Hepatocyte (in vitro differentiated cells): ENCODE measurements around the gene LIMA1. TPM values are rescaled to one million over a fixed set of nuclear protein-coding genes. Genes with fewer than 3 reads are reported as not detected.
"Not testable (repeated sequence)": the region's sequence is repeated elsewhere in the genome, so short reads cannot be mapped to it uniquely, and the experiment has no call there.

Experiments used
- DNase-seq: peaks from one replicate; pipeline ENCODE4 v3.0.0-alpha.2; 2016; ENCODE audit warnings: low spot score
- H2AFZ ChIP-seq: fragments of 200-600 bp; sonication (generic); 2 replicates; pipeline ENCODE4 v1.6.0; 2016; ENCODE audit warnings: antibody characterized with exemption, mild to moderate bottlenecking
- H3K27ac ChIP-seq: fragments of 200-600 bp; sonication (generic); 2 replicates; pipeline ENCODE4 v1.5.1; 2016; ENCODE audit warnings: mild to moderate bottlenecking
- H3K27me3 ChIP-seq: fragments of 200-600 bp; sonication (generic); 2 replicates; pipeline ENCODE4 v1.6.1; 2016
- H3K36me3 ChIP-seq: fragments of 200-600 bp; sonication (generic); replicated peaks from 2 replicates; pipeline ENCODE4 v1.5.1; 2016; ENCODE audit warnings: low read depth; ENCODE audit not compliant: insufficient read depth
- H3K4me1 ChIP-seq: fragments of 200-600 bp; sonication (generic); 2 replicates; pipeline ENCODE4 v1.5.1; 2016; ENCODE audit warnings: mild to moderate bottlenecking, moderate library complexity; ENCODE audit not compliant: insufficient read depth
- H3K4me2 ChIP-seq: fragments of 200-600 bp; sonication (generic); 2 replicates; pipeline ENCODE4 v1.6.0; 2016
- H3K4me3 ChIP-seq: fragments of 200-600 bp; sonication (generic); 2 replicates; pipeline ENCODE4 v1.5.1; 2016; ENCODE audit warnings: mild to moderate bottlenecking
- H3K79me2 ChIP-seq: fragments of 200-600 bp; sonication (generic); 2 replicates; pipeline ENCODE4 v1.6.0; 2017; ENCODE audit warnings: mild to moderate bottlenecking
- H3K9me2 ChIP-seq: fragments of 200-600 bp; sonication (generic); replicated peaks from 2 replicates; pipeline ENCODE4 v1.6.0; 2017; ENCODE audit warnings: mild to moderate bottlenecking; ENCODE audit not compliant: insufficient read depth
- H3K9me3 ChIP-seq: fragments of 200-600 bp; sonication (generic); 2 replicates; pipeline ENCODE4 v1.5.1; 2016; ENCODE audit warnings: low read depth, mild to moderate bottlenecking
- H4K20me1 ChIP-seq: fragments of 200-600 bp; sonication (generic); 2 replicates; pipeline ENCODE4 v1.6.0; 2016; ENCODE audit warnings: mild to moderate bottlenecking; ENCODE audit not compliant: insufficient read depth, poor library complexity, severe bottlenecking
- EZH2 ChIP-seq: fragments of 200-600 bp; sonication (generic); IDR thresholded peaks from 2 replicates; pipeline ENCODE4 v1.6.1; 2016; ENCODE audit warnings: antibody characterized with exemption, mild to moderate bottlenecking, borderline replicate concordance
- EZH2phosphoT487 ChIP-seq: fragments of 200-600 bp; sonication (generic); IDR thresholded peaks from one replicate; pipeline ENCODE4 v1.6.1; 2018; ENCODE audit warnings: antibody characterized with exemption, mild to moderate bottlenecking, low read depth, moderate library complexity; ENCODE audit not compliant: unreplicated experiment, severe bottlenecking
- WGBS: methylation state at CpG from one replicate; pipeline ENCODE4 v1.1.6; 2016; ENCODE audit warnings: low lambda C conversion rate; ENCODE audit errors: missing lambda C conversion rate; 5-methylcytosine and 5-hydroxymethylcytosine counted together
- polyA plus RNA-seq: library from polyadenylated mRNA; unstranded; fragments of >200 nt; fragmentation: Nextera tagmentation; extraction: Ambion mirVana; gene quantifications from 2 replicates; pipeline ENCODE4 v1.2.1, GENCODE V29; 2016
- total RNA-seq: library from RNA; depleted of rRNA; stranded (reverse); fragments of >200 nt; gene quantifications from 2 replicates; pipeline ENCODE4 v1.2.3, GENCODE V29; 2014
- TF ChIP-seq, protein P1 (sequence below): fragments of 200-600 bp; sonication (generic); IDR thresholded peaks from 2 replicates; pipeline ENCODE4 v1.5.1; 2016; ENCODE audit warnings: antibody characterized with exemption, mild to moderate bottlenecking; ENCODE audit not compliant: poor library complexity

The LIMA1 gene
- total and polyA plus RNA-seq, 2 experiments from 2014 or later = 54.8 to 84.4 TPM

DNA sequence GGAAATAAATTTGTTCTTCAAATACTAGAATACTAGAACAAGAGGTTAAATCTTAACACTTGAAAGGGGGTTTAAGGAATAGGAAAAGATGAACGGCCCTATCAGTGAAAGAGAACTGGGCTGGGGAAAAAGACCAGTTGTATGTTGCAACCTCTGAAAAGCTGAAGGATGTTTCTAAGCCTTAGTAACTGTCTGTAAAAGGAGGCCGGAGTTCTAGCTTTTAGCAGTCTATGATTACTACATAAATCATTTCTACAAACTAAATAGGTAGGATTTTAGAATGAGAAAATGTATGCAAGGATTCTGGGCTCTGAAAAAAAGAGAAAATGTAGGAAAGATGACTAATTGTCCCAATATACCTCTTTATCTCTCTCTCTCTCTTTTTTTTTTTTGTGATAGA, 121.1 kb downstream of the LIMA1 start:
- peaks cover 14% of the 10 kb centered on the region for H3K4me1 ChIP-seq
- 69% methylated on average over 2 of the region's 2 CpGs for WGBS
- H3K9me2 ChIP-seq = no peaks in the 10 kb centered on the region
- no peak overlapping the region for H3K4me3 ChIP-seq
- peak overlapping the region; percentile 15 for H3K27ac ChIP-seq
- DNase-seq = peak; percentile 41
- peaks cover 91% of the 10 kb centered on the region for H3K79me2 ChIP-seq
- H2AFZ ChIP-seq = no peak overlapping the region
- peaks cover 8% of the 10 kb centered on the region for H4K20me1 ChIP-seq
- no peaks in the 10 kb centered on the region for H3K27me3 ChIP-seq
- no peak for TF ChIP-seq EZH2phosphoT487
- TF ChIP-seq EZH2 = no peak
- TF ChIP-seq, protein P1, sequence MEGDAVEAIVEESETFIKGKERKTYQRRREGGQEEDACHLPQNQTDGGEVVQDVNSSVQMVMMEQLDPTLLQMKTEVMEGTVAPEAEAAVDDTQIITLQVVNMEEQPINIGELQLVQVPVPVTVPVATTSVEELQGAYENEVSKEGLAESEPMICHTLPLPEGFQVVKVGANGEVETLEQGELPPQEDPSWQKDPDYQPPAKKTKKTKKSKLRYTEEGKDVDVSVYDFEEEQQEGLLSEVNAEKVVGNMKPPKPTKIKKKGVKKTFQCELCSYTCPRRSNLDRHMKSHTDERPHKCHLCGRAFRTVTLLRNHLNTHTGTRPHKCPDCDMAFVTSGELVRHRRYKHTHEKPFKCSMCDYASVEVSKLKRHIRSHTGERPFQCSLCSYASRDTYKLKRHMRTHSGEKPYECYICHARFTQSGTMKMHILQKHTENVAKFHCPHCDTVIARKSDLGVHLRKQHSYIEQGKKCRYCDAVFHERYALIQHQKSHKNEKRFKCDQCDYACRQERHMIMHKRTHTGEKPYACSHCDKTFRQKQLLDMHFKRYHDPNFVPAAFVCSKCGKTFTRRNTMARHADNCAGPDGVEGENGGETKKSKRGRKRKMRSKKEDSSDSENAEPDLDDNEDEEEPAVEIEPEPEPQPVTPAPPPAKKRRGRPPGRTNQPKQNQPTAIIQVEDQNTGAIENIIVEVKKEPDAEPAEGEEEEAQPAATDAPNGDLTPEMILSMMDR = no peak
- no peak overlapping the region for H3K4me2 ChIP-seq
- H3K9me3 ChIP-seq = no peaks in the 10 kb centered on the region
- no peaks in the 10 kb centered on the region for H3K36me3 ChIP-seq

- Histone ChIP-seq H3K9me2 (no peaks in the 10 kb centered on the region), H3K79me2 (peaks cover 96% of the 10 kb centered on the region), H3K9me3 (no peaks in the 10 kb centered on the region), H4K20me1 (peaks cover 12% of the 10 kb centered on the region), H3K4me3 (no peak overlapping the region), H3K27ac (no peak overlapping the region), H3K36me3 (no peaks in the 10 kb centered on the region), H2AFZ (no peak overlapping the region), H3K4me2 (no peak overlapping the region), H3K4me1 (peaks cover 7% of the 10 kb centered on the region), H3K27me3 (no peaks in the 10 kb centered on the region)
- TF ChIP-seq EZH2 (no peak), EZH2phosphoT487 (no peak)
- TF ChIP-seq, protein P1 = no peak
- no peak for DNase-seq
These were observed 122.7 kb downstream of the LIMA1 start for GRCh38 chr12:50160643-50161042.

DNA sequence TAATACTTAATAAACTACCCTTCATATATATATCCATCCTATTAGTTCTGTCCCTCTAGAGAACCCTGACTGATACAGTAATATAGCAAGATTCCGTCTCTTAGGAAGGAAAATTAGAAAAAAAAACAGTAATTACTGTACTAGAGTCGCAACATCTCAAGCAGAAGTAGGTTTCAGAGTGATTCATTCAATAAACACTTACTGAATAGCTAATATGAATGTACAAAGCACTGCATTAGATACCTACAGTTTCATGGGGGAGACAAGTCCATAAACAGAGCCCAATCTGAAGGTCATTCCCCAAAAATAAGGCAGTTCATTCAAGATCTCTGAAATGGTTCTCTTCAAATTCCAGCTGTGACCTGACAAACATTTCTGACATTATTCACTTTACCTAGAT, 126.1 kb downstream of the LIMA1 start:
- Histone ChIP-seq H3K4me1 (peaks cover 3% of the 10 kb centered on the region), H3K36me3 (no peaks in the 10 kb centered on the region), H3K27me3 (no peaks in the 10 kb centered on the region), H3K79me2 (peaks cover 92% of the 10 kb centered on the region), H3K4me3 (no peak overlapping the region), H3K4me2 (no peak overlapping the region), H3K9me3 (no peaks in the 10 kb centered on the region), H2AFZ (no peak overlapping the region), H4K20me1 (peaks cover 12% of the 10 kb centered on the region), H3K27ac (no peak overlapping the region), H3K9me2 (no peaks in the 10 kb centered on the region)
- 96% methylated on average over 2 of the region's 2 CpGs for WGBS
- no peak for TF ChIP-seq EZH2phosphoT487
- TF ChIP-seq, protein P1 = no peak
- no peak for TF ChIP-seq EZH2
- DNase-seq = no peak

GRCh38 chr12:50156641-50157040, 126.7 kb downstream of the LIMA1 start:
- Histone ChIP-seq H2AFZ (no peak overlapping the region), H3K9me3 (no peaks in the 10 kb centered on the region), H3K4me2 (no peak overlapping the region), H3K27ac (no peak overlapping the region), H3K27me3 (no peaks in the 10 kb centered on the region), H3K36me3 (no peaks in the 10 kb centered on the region), H4K20me1 (peaks cover 12% of the 10 kb centered on the region), H3K9me2 (no peaks in the 10 kb centered on the region), H3K4me3 (no peak overlapping the region), H3K79me2 (peaks cover 92% of the 10 kb centered on the region), H3K4me1 (peaks cover 3% of the 10 kb centered on the region)
- DNase-seq = no peak
- TF ChIP-seq EZH2phosphoT487 (no peak), EZH2 (no peak)
- TF ChIP-seq, protein P1 = no peak

DNA sequence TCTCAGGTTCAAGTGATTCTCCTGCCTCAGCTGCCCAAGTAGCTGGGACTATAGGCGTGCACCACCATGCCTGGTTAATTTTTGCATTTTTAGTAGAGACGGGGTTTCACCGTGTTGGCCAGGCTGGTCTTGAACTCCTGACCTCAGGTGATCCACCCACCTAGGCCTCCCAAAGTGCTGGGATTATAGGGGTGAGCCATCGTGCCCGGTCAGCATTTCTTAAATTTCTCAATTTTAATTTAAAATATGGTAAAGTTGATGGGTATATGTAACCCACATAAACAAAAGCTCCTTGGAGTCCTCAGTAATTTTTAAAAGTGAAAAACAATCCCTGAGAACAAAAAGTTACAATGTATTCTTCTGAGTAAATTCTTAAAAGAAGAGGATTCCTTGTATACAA, 128.4 kb downstream of the LIMA1 start:
- not testable (repeated sequence) for H2AFZ ChIP-seq, DNase-seq, H3K4me1 ChIP-seq, H3K9me3 ChIP-seq, H3K4me3 ChIP-seq, H3K4me2 ChIP-seq, H3K27me3 ChIP-seq, H3K36me3 ChIP-seq, H3K27ac ChIP-seq, H3K9me2 ChIP-seq
- WGBS = 95% methylated on average over 5 of the region's 5 CpGs
- peaks cover 12% of the 10 kb centered on the region for H4K20me1 ChIP-seq
- H3K79me2 ChIP-seq = peaks cover 87% of the 10 kb centered on the region
